PC-3 (cell line): ENCODE results near the gene ACVRL1. TPM values are rescaled to one million over a fixed set of nuclear protein-coding genes. Genes with fewer than 3 reads are reported as not detected.

Experiments
- ATAC-seq: fragments of 200-7000 bp; cut with Tn5 transposase; 2 replicates; pipeline ENCODE4 v1.9.1; 2020; ENCODE audit warnings: mild to moderate bottlenecking, moderate library complexity
- BruUV-seq: library from RNA; stranded (reverse); fragments of 400-500 nt; replicated peaks from 2 replicates; lab custom pipeline; 2021; lab: Mats Ljungman, UMichigan
- CTCF ChIA-PET: fragments of 300-600 bp; sonication (Branson Sonifier 250); formaldehyde crosslinking; loops from one replicate; lab custom pipeline; 2022; ENCODE audit warnings: antibody characterized with exemption; lab: Charles Lee
- POLR2A ChIA-PET: fragments of 300-600 bp; sonication (Branson Sonifier 250); formaldehyde crosslinking; loops from one replicate; lab custom pipeline; 2022; ENCODE audit warnings: antibody characterized with exemption; ENCODE audit not compliant: unreplicated experiment; lab: Charles Lee
- DNase-seq: peaks from one replicate; pipeline ENCODE4 v3.0.0-alpha.2; 2015
- H2AFZ ChIP-seq: fragments of 300-600 bp; sonication (generic); 2 replicates; pipeline ENCODE4 v1.6.0; 2016; ENCODE audit warnings: antibody characterized with exemption, low read length
- H3F3A ChIP-seq: fragments of 300-600 bp; sonication (generic); one replicate; pipeline ENCODE4 v1.6.0; 2017; ENCODE audit warnings: antibody characterized with exemption, low read length, control low read depth, mild to moderate bottlenecking; ENCODE audit not compliant: unreplicated experiment
- H3K27ac ChIP-seq: fragments of 300-600 bp; sonication (generic); 2 replicates; pipeline ENCODE4 v1.5.1; 2016; ENCODE audit warnings: mild to moderate bottlenecking, low read length
- H3K27me3 ChIP-seq: fragments of 300-600 bp; sonication (generic); 2 replicates; pipeline ENCODE4 v1.6.1; 2016; ENCODE audit warnings: low read length, mixed read lengths
- H3K36me3 ChIP-seq: fragments of 300-600 bp; sonication (generic); 2 replicates; pipeline ENCODE4 v1.6.1; 2016; ENCODE audit warnings: low read depth, mixed run types, low read length, mixed read lengths
- H3K4me1 ChIP-seq: fragments of 300-600 bp; sonication (generic); 2 replicates; pipeline ENCODE4 v1.5.1; 2016; ENCODE audit warnings: low read length; ENCODE audit not compliant: insufficient read depth
- H3K4me2 ChIP-seq: fragments of 300-600 bp; sonication (generic); 2 replicates; pipeline ENCODE4 v1.6.0; 2016; ENCODE audit warnings: low read length
- H3K4me3 ChIP-seq: fragments of 300-600 bp; sonication (generic); 2 replicates; pipeline ENCODE4 v1.5.1; 2016; ENCODE audit warnings: mild to moderate bottlenecking, low read length, mixed read lengths
- H3K79me2 ChIP-seq: fragments of 300-600 bp; sonication (generic); 2 replicates; pipeline ENCODE4 v1.6.1; 2017; ENCODE audit warnings: low read length, mixed read lengths
- H3K9ac ChIP-seq: fragments of 300-600 bp; sonication (generic); 2 replicates; pipeline ENCODE4 v1.6.0; 2016; ENCODE audit warnings: mild to moderate bottlenecking, low read length
- H3K9me2 ChIP-seq: fragments of 300-600 bp; sonication (generic); replicated peaks from 2 replicates; pipeline ENCODE4 v1.6.1; 2016; ENCODE audit warnings: mixed run types, low read length, mixed read lengths
- H3K9me3 ChIP-seq: fragments of 300-600 bp; sonication (generic); 2 replicates; pipeline ENCODE4 v1.6.1; 2016; ENCODE audit warnings: low read length, mixed read lengths
- H4K20me1 ChIP-seq: fragments of 300-600 bp; sonication (generic); 2 replicates; pipeline ENCODE4 v1.6.1; 2016; ENCODE audit warnings: low read length, mixed read lengths
- EZH2 ChIP-seq: fragments of 300-600 bp; sonication (generic); IDR thresholded peaks from one replicate; pipeline ENCODE4 v1.6.1; 2017; ENCODE audit warnings: antibody characterized with exemption, mild to moderate bottlenecking, low read length; ENCODE audit not compliant: unreplicated experiment
- EZH2phosphoT487 ChIP-seq: fragments of 300-600 bp; sonication (generic); IDR thresholded peaks from 2 replicates; pipeline ENCODE4 v1.6.1; 2018; ENCODE audit warnings: mild to moderate bottlenecking, antibody characterized with exemption, low read length, borderline replicate concordance
- intact Hi-C: fragments of 100-400 bp; cut with micrococcal nuclease; formaldehyde crosslinking; loops from 2 replicates; pipeline ENCODE4 v1.9.0; 2023
- total RNA-seq: library from RNA; depleted of rRNA; stranded (reverse); fragments of >200 nt; gene quantifications from 2 replicates; pipeline ENCODE4 v1.2.3, GENCODE V29; 2014
- TF ChIP-seq, protein P1 (sequence below): fragments of 300-600 bp; sonication (generic); conservative IDR thresholded peaks from 2 replicates; pipeline ENCODE4 v1.5.1; 2017; ENCODE audit warnings: antibody characterized with exemption, low read depth, mild to moderate bottlenecking, low read length

Gene ACVRL1
- total RNA-seq, 1 experiment from 2014 or later: not detected

DNA sequence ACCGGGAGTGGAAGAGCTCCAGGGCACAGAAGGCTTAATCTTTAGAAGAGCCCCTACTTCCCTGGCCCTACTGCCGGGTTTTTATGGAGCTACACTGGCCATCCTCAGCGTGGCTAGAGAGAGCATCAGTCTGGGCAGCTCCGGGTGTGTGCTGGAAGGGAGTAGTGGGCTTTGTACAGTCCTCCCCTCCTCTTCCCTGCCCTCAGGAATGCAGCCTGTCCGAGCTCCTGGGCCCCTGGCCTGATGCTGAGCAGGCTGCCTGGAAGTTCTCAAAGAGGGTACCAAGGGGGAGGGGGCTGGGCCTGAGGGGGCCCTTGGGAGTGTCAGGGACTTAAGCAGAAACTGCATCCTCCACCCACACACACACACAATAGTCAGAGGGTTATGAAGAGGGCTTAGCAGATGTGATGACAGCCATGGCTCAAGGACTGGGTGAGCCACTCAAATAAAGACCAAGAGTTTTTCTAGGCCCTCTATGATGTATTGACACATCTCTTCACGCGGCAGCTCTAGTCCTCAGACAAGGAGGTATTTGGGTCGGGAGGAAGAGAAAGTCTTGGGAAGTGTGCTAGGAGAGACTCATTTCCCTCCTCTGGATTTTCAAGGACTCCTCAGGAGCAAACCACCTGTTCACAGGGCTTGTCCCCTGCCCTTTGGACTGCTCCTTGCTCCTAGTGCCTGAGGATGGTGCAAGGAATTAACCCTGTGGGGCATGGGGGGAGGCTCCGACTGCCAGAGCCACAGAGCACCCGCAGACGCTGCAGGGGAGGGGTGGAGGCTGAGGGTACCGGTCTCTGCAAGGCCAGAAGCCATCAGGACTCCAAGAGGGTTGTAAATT lies 42.3 kb upstream of the ACVRL1 start:
- no peak overlapping the region for H2AFZ ChIP-seq
- CTCF ChIA-PET: no interaction called here
- ATAC-seq: no peak

DNA sequence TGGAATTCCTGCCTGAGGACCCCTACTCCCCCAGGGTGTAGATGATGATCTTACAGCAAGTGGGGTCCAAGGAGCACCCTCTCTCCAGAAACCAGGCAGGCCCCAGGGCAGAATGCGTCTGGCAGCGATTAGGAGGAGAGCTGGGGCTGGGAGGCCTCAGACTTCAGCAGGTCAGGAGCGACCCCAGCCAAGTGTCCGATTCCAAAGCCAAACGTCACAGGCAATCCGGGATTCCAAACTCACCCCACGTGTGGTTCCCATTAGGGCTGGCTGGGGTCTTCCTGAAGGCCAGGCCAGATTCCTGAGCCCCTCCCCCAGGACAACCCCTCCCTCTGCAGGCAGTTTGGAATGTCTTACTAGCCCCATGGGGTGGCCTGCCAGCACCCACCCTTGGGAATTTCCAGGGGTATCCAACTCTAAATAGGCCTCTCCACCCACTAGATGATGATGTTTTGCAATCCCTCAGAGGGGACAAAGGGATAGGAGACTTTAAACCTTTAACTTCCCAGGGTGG lies 41.5 kb upstream of the ACVRL1 start:
- H3K4me3 ChIP-seq: no peak overlapping the region
- H3K27me3 ChIP-seq: no peaks in the 10 kb centered on the region

More for the DNA sequence above, 42.3 kb upstream of the ACVRL1 start:
- no peak overlapping the region for H3K9ac ChIP-seq
- no peaks in the 10 kb centered on the region for H3K9me2 ChIP-seq
- intact Hi-C loops: no loop called here
- no peak for DNase-seq
- no peaks in the 10 kb centered on the region for H4K20me1 ChIP-seq
- H3F3A ChIP-seq: no peaks in the 10 kb centered on the region
- POLR2A ChIA-PET: interaction anchor here (0.7 kb wide), 1 partner anchor 87 kb away, joined by 3 read pairs; no protein-coding TSS in a partner anchor
- no peaks in the 10 kb centered on the region for H3K9me3 ChIP-seq
- TF ChIP-seq EZH2: no peak
- no peaks in the 10 kb centered on the region for H3K27me3 ChIP-seq
- H3K4me3 ChIP-seq: no peak overlapping the region
- BruUV-seq: no TSS peak
- no peak overlapping the region for H3K4me2 ChIP-seq
- no peak overlapping the region for H3K27ac ChIP-seq
- no peaks in the 10 kb centered on the region for H3K36me3 ChIP-seq
- H3K4me1 ChIP-seq: no peaks in the 10 kb centered on the region
- H3K79me2 ChIP-seq: no peaks in the 10 kb centered on the region

DNA sequence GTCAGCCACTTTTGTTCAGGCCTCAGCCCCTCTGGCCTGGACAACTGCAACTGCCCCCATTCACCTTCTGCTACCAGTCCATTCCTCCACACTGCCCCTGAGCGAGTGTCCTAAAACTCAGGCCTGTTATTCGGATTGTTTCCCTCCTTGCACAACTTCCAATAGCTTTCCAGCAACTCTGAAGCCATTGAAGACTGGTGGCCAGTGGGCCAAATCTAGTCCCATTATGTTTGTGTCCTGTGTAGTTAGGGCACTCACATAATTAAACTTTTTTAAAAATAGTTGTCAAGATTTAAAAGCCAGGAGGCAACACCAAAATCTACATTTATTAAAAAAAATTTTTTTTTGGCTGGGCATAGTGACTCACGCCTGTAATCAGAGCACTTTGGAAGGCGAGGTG lies 41.0 kb upstream of the ACVRL1 start:
- Histone ChIP-seq H3K9me3 (no peaks in the 10 kb centered on the region), H3K27ac (no peak overlapping the region), H2AFZ (no peak overlapping the region), H3K4me2 (no peak overlapping the region), H3K9ac (no peak overlapping the region), H3K4me1 (no peaks in the 10 kb centered on the region), H4K20me1 (no peaks in the 10 kb centered on the region), H3K9me2 (no peaks in the 10 kb centered on the region), H3F3A (no peaks in the 10 kb centered on the region), H3K27me3 (no peaks in the 10 kb centered on the region), H3K4me3 (no peak overlapping the region), H3K79me2 (no peaks in the 10 kb centered on the region), H3K36me3 (no peaks in the 10 kb centered on the region)
- ChIA-PET POLR2A (interaction anchor here (0.6 kb wide), 1 partner anchor 185 kb away, joined by 3 read pairs; no protein-coding TSS in a partner anchor), CTCF (no interaction called here)
- intact Hi-C loops: no loop called here
- no peak for TF ChIP-seq EZH2phosphoT487
- no peak for TF ChIP-seq EZH2
- TF ChIP-seq, protein P1, sequence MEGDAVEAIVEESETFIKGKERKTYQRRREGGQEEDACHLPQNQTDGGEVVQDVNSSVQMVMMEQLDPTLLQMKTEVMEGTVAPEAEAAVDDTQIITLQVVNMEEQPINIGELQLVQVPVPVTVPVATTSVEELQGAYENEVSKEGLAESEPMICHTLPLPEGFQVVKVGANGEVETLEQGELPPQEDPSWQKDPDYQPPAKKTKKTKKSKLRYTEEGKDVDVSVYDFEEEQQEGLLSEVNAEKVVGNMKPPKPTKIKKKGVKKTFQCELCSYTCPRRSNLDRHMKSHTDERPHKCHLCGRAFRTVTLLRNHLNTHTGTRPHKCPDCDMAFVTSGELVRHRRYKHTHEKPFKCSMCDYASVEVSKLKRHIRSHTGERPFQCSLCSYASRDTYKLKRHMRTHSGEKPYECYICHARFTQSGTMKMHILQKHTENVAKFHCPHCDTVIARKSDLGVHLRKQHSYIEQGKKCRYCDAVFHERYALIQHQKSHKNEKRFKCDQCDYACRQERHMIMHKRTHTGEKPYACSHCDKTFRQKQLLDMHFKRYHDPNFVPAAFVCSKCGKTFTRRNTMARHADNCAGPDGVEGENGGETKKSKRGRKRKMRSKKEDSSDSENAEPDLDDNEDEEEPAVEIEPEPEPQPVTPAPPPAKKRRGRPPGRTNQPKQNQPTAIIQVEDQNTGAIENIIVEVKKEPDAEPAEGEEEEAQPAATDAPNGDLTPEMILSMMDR: no peak
- DNase-seq: no peak
- ATAC-seq: no peak
- BruUV-seq: no TSS peak

More for the DNA sequence above, 41.5 kb upstream of the ACVRL1 start:
- no peak overlapping the region for H3K9ac ChIP-seq
- BruUV-seq: no TSS peak
- no peaks in the 10 kb centered on the region for H3K36me3 ChIP-seq
- no peaks in the 10 kb centered on the region for H3K79me2 ChIP-seq
- ATAC-seq (no peak), DNase-seq (no peak)
- H3K9me3 ChIP-seq: no peaks in the 10 kb centered on the region
- H3K27ac ChIP-seq: no peak overlapping the region
- no peaks in the 10 kb centered on the region for H3K9me2 ChIP-seq
- no peaks in the 10 kb centered on the region for H4K20me1 ChIP-seq
- intact Hi-C loops: no loop called here
- no peaks in the 10 kb centered on the region for H3K4me1 ChIP-seq
- H3K4me2 ChIP-seq: no peak overlapping the region
- H2AFZ ChIP-seq: no peak overlapping the region
- CTCF ChIA-PET: no interaction called here
- POLR2A ChIA-PET: no interaction called here
- H3F3A ChIP-seq: no peaks in the 10 kb centered on the region
- TF ChIP-seq, protein P1: no peak
- TF ChIP-seq EZH2phosphoT487: no peak
- TF ChIP-seq EZH2: no peak
